Gastroesophageal sphincter (tissue), 3 donors: ENCODE results near the gene TRPV3.

Experiments used
- CTCF ChIP-seq, 4 experiments: fragments of 200-600 bp in 2 of 4; fragments of 450-650 bp in 2 of 4; sonication (generic) in 1 of 4; IDR thresholded peaks; one replicate each; pipeline ENCODE4 v1.5.1; 2017 to 2019; ENCODE audit warnings: antibody characterized with exemption in 4 of 4, mild to moderate bottlenecking in 2 of 4, moderate library complexity in 2 of 4
- EP300 ChIP-seq: sonication (generic); formaldehyde crosslinking; IDR thresholded peaks from one replicate; pipeline ENCODE4 v1.6.1; 2017; ENCODE audit warnings: antibody characterized with exemption, mild to moderate bottlenecking
- POLR2A ChIP-seq, 2 donors: fragments of 450-650 bp; IDR thresholded peaks; one replicate each; pipeline ENCODE4 v1.6.1; 2017; ENCODE audit warnings: antibody characterized with exemption in 2 of 2, mild to moderate bottlenecking in 2 of 2, moderate library complexity in 1 of 2
- POLR2AphosphoS5 ChIP-seq: sonication (generic); formaldehyde crosslinking; IDR thresholded peaks from one replicate; pipeline ENCODE4 v1.6.1; 2017; ENCODE audit warnings: antibody characterized with exemption

DNA sequence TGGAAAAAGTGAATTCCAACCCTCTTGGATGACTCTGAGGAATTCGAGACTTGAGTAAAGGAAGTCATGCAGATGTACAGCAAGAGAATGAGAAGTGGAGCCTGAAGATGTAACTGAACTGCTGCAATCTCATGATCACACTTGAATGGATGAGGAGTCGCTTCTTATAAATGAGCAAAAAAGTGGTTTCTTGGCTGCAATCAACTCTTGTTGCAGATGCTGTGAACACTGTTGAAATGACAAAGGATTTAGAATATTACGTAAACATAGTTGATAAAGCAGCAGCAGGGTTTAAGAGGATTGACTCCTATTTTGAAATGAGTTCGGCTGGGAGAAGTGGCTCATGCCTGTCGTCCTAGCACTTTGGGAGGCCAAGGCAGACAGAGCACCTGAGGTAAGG lies 56.3 kb downstream of the TRPV3 start:
- TF ChIP-seq POLR2AphosphoS5 = no peak
- no peak for TF ChIP-seq POLR2A (IDR thresholded peaks at IDR 0.05)
- TF ChIP-seq CTCF (IDR thresholded peaks at IDR 0.05) = no peak
- TF ChIP-seq EP300 = no peak
